GM21619 (cell line): ENCODE measurements around the gene TDRD1.

ENCODE experiments used
- ATAC-seq: cut with Tn5 transposase; IDR thresholded peaks from one replicate; pipeline ENCODE4 v1.9.1; 2021; ENCODE audit not compliant: unreplicated experiment

The TDRD1 gene

GRCh38 chr10:114173921-114174694 is 5.0 kb upstream of the TDRD1 start, which contains the start of gene CCDC186:
TSS of gene CCDC186 (minus strand) at chr10:114174203. CDS start at chr10:114163268, 10,935 bp downstream.
- ATAC-seq, result peak; percentile 98

GRCh38 chr10:114174695-114175188 is 4.4 kb upstream of the TDRD1 start:
- no peak for ATAC-seq

- no peak for ATAC-seq
Measured at GRCh38 chr10:114175667-114176066, 3.5 kb upstream of the TDRD1 start.

- no peak for ATAC-seq
Measured at GRCh38 chr10:114176511-114176910, 2.6 kb upstream of the TDRD1 start.

- ATAC-seq, result no peak
Measured at GRCh38 chr10:114179747-114180146, 594 bp downstream of the TDRD1 start.

GRCh38 chr10:114180937-114181336 is 1.8 kb downstream of the TDRD1 start:
- ATAC-seq, result no peak

GRCh38 chr10:114181971-114182370 is 2.8 kb downstream of the TDRD1 start:
- ATAC-seq, result no peak

GRCh38 chr10:114183563-114183962 is 4.4 kb downstream of the TDRD1 start:
- ATAC-seq, result no peak

GRCh38 chr10:114184276-114184675 is 5.1 kb downstream of the TDRD1 start:
- ATAC-seq, result no peak

GRCh38 chr10:114188001-114188400 is 8.8 kb downstream of the TDRD1 start:
- ATAC-seq, result no peak

- no peak for ATAC-seq
Measured at GRCh38 chr10:114188900-114189299, 9.7 kb downstream of the TDRD1 start.

GRCh38 chr10:114189700-114190099 is 10.5 kb downstream of the TDRD1 start:
- no peak for ATAC-seq

- peak; percentile 92 for ATAC-seq
Measured at GRCh38 chr10:114195079-114195478, 15.9 kb downstream of the TDRD1 start.

- no peak for ATAC-seq
Measured at GRCh38 chr10:114199239-114199638, 20.1 kb downstream of the TDRD1 start.

GRCh38 chr10:114202812-114203211 is 23.7 kb downstream of the TDRD1 start:
- no peak for ATAC-seq

- ATAC-seq, result no peak
Measured at GRCh38 chr10:114206902-114207301, 27.7 kb downstream of the TDRD1 start.

GRCh38 chr10:114207349-114207748 is 28.2 kb downstream of the TDRD1 start:
- ATAC-seq, result no peak

GRCh38 chr10:114208351-114208750 is 29.2 kb downstream of the TDRD1 start:
- ATAC-seq, result no peak

GRCh38 chr10:114212153-114212552 is 33.0 kb downstream of the TDRD1 start:
- no peak for ATAC-seq

GRCh38 chr10:114215033-114215432 is 35.9 kb downstream of the TDRD1 start:
- no peak for ATAC-seq

GRCh38 chr10:114220281-114220680 is 41.1 kb downstream of the TDRD1 start:
- no peak for ATAC-seq

GRCh38 chr10:114221235-114221634 is 42.1 kb downstream of the TDRD1 start:
- no peak for ATAC-seq

- ATAC-seq, result no peak
Measured at GRCh38 chr10:114223066-114223465, 43.9 kb downstream of the TDRD1 start.
